Spinal cord (tissue), 10 donors: ENCODE results near the gene TLR3. TPM values are rescaled to one million over a fixed set of nuclear protein-coding genes. Genes with fewer than 3 reads are reported as not detected.

Experiments used
- DNase-seq, 6 donors: peaks; one replicate each; pipeline versions ENCODE4 v3.0.0 to v3.0.0-alpha.2; 2013 to 2015; ENCODE audit warnings: low spot score in 6 of 6, low read depth in 4 of 6
- H3K27ac ChIP-seq: one replicate; pipeline ENCODE4 v1.5.1; 2013; ENCODE audit warnings: low read depth, low read length, control low read depth
- H3K27me3 ChIP-seq: one replicate; pipeline ENCODE4 v1.6.1; 2013; ENCODE audit warnings: low read length; ENCODE audit not compliant: control insufficient read depth, insufficient read depth
- H3K36me3 ChIP-seq: one replicate; pipeline ENCODE4 v1.6.1; 2013; ENCODE audit warnings: low read length; ENCODE audit not compliant: control insufficient read depth, insufficient read depth
- H3K4me1 ChIP-seq: one replicate; pipeline ENCODE4 v1.6.1; 2013; ENCODE audit warnings: low read length; ENCODE audit not compliant: control insufficient read depth, insufficient read depth
- H3K4me3 ChIP-seq: one replicate; pipeline ENCODE4 v1.5.1; 2013; ENCODE audit warnings: low read depth, low read length, control low read depth
- H3K9me3 ChIP-seq: one replicate; pipeline ENCODE4 v1.6.1; 2013; ENCODE audit warnings: low read length; ENCODE audit not compliant: control insufficient read depth, insufficient read depth
- WGBS: methylation state at CpG from one replicate; pipeline ENCODE4 v1.1.5; 2013; ENCODE audit warnings: missing lambda C conversion rate; ENCODE audit not compliant: insufficient coverage; 5-methylcytosine and 5-hydroxymethylcytosine counted together
- long read RNA-seq, 4 donors: transcript quantifications; one replicate each; lab custom pipeline, GENCODE V29; 2026
- polyA plus RNA-seq, 2 donors: library from polyadenylated mRNA; unstranded; fragments of 120-200 nt; gene quantifications; one replicate each; pipeline ENCODE4 v1.2.1, GENCODE V29; 2013; ENCODE audit not compliant: insufficient read length in 2 of 2
- total RNA-seq, 2 donors: library from RNA; depleted of rRNA in 1 of 2; stranded (reverse); fragments of 120-200 nt in 1 of 2; fragments of >200 nt in 1 of 2; gene quantifications; one replicate each; pipeline versions ENCODE4 v1.2.3 to v1.2.4, GENCODE V29; 2013 to 2014
- donor health status: healthy.

Gene TLR3
- total RNA-seq (1 to 10 TPM; 6.2 to 8.4 TPM), polyA plus RNA-seq (1 to 10 TPM; 2.1 to 3.9 TPM)
- long read RNA-seq, donor 1: 0 reads
- long read RNA-seq, donor 2: 0 reads
- long read RNA-seq, donor 3, full-length matches to known transcripts: 1 of 1 reads
- long read RNA-seq, donor 3, partial matches to known transcripts: 0 of 1 reads
- long read RNA-seq, donor 3, other reads (novel, unspliced or antisense): 0 of 1 reads
- long read RNA-seq, donor 4: 0 reads

GRCh38 chr4:186068581-186069348 lies at the start of gene TLR3:
Gene TLR3, plus strand, starts transcription at chr4:186069156. Its CDS starts 7,464 bp downstream, at chr4:186076620.
- H3K36me3 ChIP-seq: no peaks in the 10 kb centered on the region
- DNase-seq: peak in 1 of 6 donors; percentile 41
- H3K4me1 ChIP-seq: no peaks in the 10 kb centered on the region
- H3K27me3 ChIP-seq: no peaks in the 10 kb centered on the region
- peak within 1 kb of the TSS; percentile 64 for H3K27ac ChIP-seq
- WGBS: 40% methylated on average over 6 of the region's 12 CpGs
- H3K4me3 ChIP-seq: peak within 1 kb of the TSS; percentile 59
- no peaks in the 10 kb centered on the region for H3K9me3 ChIP-seq

GRCh38 chr4:186019269-186019668 lies 49.7 kb upstream of the TLR3 start:
- no peak for DNase-seq
- peaks cover 1% of the 10 kb centered on the region for H3K9me3 ChIP-seq
- H3K4me3 ChIP-seq: no peak overlapping the region
- H3K36me3 ChIP-seq: no peaks in the 10 kb centered on the region
- no peaks in the 10 kb centered on the region for H3K27me3 ChIP-seq
- peaks cover 4% of the 10 kb centered on the region for H3K4me1 ChIP-seq
- no peak overlapping the region for H3K27ac ChIP-seq

DNA sequence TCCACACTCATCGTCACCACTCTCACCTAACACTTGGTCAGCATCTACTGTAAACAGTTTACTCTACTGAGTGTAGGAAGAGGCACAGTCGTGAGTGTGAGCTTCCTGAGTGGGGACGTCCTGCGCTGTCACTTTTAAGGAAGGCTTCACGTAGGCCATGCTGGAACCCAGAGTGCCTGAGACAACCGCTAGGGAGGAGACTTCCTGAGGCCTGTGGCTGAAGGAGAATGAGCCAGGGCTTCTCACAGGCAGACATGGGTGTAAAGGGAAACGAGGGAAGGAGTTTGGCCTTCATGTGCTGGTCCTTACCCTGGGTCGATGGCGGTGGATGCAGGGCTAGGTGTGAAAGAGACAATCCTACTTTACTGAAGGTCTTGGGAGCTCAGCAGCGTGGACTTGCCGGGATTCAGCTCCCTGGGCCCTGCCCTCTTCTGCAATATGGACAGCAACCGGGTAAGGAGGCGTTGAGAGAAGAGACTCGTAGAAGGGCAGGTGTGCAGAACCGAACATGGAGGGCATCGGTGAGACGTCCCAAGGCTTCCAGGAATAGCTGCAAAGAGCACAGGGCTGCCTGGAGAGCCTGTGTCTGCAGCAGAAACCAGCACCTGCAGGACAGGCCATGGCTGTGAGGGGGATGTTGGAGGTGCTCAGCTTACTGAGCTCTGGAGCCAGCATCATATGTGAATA lies 48.7 kb upstream of the TLR3 start:
- Histone ChIP-seq H3K36me3 (no peaks in the 10 kb centered on the region), H3K9me3 (peaks cover 1% of the 10 kb centered on the region), H3K27ac (no peak overlapping the region), H3K4me3 (no peak overlapping the region), H3K4me1 (peaks cover 4% of the 10 kb centered on the region), H3K27me3 (no peaks in the 10 kb centered on the region)
- DNase-seq: no peak
- 96% methylated on average over 16 of the region's 17 CpGs for WGBS

DNA sequence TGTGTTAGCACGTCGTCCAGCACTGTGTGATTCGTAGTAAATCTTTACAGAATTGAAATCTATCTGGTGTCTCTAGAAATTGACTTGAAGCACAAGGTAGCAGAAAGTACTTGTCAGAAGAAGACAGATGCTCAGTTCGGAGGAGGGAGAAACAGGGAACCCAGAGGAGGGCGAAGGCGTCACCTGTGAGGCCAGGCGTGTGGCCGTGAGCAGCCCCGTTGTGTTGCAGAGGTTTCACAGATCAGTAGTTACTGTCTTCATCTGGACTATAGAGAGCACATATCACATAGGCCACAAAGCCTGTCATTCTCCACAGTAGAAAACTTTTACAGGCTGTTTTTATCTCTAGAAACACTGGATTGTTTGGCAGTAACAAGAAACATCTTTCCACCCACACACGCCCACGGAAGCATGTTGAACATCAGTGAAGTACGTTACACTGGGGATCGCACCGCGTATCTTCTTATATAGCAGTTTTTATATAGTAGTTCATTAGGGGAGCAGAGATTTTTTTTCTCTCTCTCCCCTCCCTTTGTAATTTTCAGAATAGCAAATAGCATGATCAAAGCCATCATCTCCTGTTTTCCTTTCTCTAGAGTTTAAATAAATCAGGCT lies 48.1 kb upstream of the TLR3 start:
- no peak for DNase-seq
- WGBS: 97% methylated on average over 5 of the region's 15 CpGs
- Histone ChIP-seq H3K4me1 (peaks cover 4% of the 10 kb centered on the region), H3K9me3 (peaks cover 1% of the 10 kb centered on the region), H3K27ac (no peak overlapping the region), H3K27me3 (no peaks in the 10 kb centered on the region), H3K4me3 (no peak overlapping the region), H3K36me3 (no peaks in the 10 kb centered on the region)

GRCh38 chr4:186021461-186022167 lies 47.3 kb upstream of the TLR3 start:
- peaks cover 1% of the 10 kb centered on the region for H3K9me3 ChIP-seq
- peak in 4 of 6 donors; percentile 53 to 95 (median 72) for DNase-seq
- no peak overlapping the region for H3K27ac ChIP-seq
- peaks cover 4% of the 10 kb centered on the region for H3K4me1 ChIP-seq
- no peak overlapping the region for H3K4me3 ChIP-seq
- H3K27me3 ChIP-seq: no peaks in the 10 kb centered on the region
- WGBS: 4% methylated on average over 8 of the region's 11 CpGs
- no peaks in the 10 kb centered on the region for H3K36me3 ChIP-seq

- 87% methylated on average over 13 of the region's 14 CpGs for WGBS
- H3K36me3 ChIP-seq: no peaks in the 10 kb centered on the region
- no peak overlapping the region for H3K27ac ChIP-seq
- no peaks in the 10 kb centered on the region for H3K9me3 ChIP-seq
- H3K4me1 ChIP-seq: peaks cover 4% of the 10 kb centered on the region
- H3K4me3 ChIP-seq: no peak overlapping the region
- no peak for DNase-seq
- H3K27me3 ChIP-seq: no peaks in the 10 kb centered on the region
Observed at GRCh38 chr4:186023975-186024374, 45.0 kb upstream of the TLR3 start.

GRCh38 chr4:186024637-186025407 lies 44.1 kb upstream of the TLR3 start:
- Histone ChIP-seq H3K9me3 (no peaks in the 10 kb centered on the region), H3K36me3 (no peaks in the 10 kb centered on the region), H3K4me3 (no peak overlapping the region), H3K27me3 (no peaks in the 10 kb centered on the region), H3K4me1 (peaks cover 8% of the 10 kb centered on the region), H3K27ac (no peak overlapping the region)
- 74% methylated on average over 8 of the region's 15 CpGs for WGBS
- no peak for DNase-seq

DNA sequence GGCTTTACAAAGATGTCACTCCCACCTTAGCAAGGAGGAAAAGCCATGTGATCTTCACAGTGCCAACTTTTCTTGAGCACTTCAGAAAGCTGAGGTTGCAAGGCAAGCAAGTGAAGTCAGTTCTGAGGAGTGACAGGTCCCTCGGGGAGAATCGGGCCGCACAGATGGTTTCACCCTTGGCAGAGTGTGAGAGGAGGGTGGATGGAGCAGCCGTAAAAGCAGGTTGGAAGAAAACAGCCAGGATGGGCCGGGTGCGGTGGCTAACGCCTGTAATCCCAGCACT lies 43.6 kb upstream of the TLR3 start:
- WGBS: 66% methylated on average over 4 of the region's 7 CpGs
- no peaks in the 10 kb centered on the region for H3K27me3 ChIP-seq
- H3K27ac ChIP-seq: no peak overlapping the region
- H3K9me3 ChIP-seq: no peaks in the 10 kb centered on the region
- peaks cover 13% of the 10 kb centered on the region for H3K4me1 ChIP-seq
- no peaks in the 10 kb centered on the region for H3K36me3 ChIP-seq
- DNase-seq: peak in 1 of 6 donors; percentile 56
- no peak overlapping the region for H3K4me3 ChIP-seq

- Histone ChIP-seq H3K36me3 (no peaks in the 10 kb centered on the region), H3K4me3 (no peak overlapping the region)
- 96% methylated on average over 4 of the region's 5 CpGs for WGBS
Observed at GRCh38 chr4:186027405-186027804, 41.6 kb upstream of the TLR3 start.

More at GRCh38 chr4:186027405-186027804, 41.6 kb upstream of the TLR3 start:
- peaks cover 21% of the 10 kb centered on the region for H3K4me1 ChIP-seq
- H3K27ac ChIP-seq: no peak overlapping the region
- no peak for DNase-seq
- no peaks in the 10 kb centered on the region for H3K27me3 ChIP-seq
- no peaks in the 10 kb centered on the region for H3K9me3 ChIP-seq
